ENCODE data around the gene YY2.

DNA sequence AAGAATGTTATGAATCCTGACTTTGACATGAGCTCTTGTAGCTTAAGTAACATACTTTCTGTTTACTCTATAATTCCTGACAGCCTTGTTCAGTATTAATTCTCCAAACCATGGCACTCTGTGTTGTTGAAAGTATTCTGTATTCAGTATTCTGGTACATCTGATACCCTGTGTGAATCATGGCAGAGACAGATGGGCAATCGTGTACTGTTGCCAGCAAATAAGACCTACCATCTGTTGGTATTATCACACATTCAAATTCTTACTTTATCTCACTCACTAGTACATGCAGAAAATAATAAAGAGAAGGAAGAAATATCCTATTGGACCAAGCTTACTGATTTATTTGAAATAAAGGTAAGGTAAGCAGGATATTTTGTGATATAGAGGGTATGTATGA, 8.4 kb upstream of the YY2 start:
- TF ChIP-seq, protein P1, sequence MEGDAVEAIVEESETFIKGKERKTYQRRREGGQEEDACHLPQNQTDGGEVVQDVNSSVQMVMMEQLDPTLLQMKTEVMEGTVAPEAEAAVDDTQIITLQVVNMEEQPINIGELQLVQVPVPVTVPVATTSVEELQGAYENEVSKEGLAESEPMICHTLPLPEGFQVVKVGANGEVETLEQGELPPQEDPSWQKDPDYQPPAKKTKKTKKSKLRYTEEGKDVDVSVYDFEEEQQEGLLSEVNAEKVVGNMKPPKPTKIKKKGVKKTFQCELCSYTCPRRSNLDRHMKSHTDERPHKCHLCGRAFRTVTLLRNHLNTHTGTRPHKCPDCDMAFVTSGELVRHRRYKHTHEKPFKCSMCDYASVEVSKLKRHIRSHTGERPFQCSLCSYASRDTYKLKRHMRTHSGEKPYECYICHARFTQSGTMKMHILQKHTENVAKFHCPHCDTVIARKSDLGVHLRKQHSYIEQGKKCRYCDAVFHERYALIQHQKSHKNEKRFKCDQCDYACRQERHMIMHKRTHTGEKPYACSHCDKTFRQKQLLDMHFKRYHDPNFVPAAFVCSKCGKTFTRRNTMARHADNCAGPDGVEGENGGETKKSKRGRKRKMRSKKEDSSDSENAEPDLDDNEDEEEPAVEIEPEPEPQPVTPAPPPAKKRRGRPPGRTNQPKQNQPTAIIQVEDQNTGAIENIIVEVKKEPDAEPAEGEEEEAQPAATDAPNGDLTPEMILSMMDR (IDR thresholded peaks at IDR 0.05): no peak
- TF ChIP-seq POLR2AphosphoS5 (IDR thresholded peaks at IDR 0.05): no peak
- TF ChIP-seq EP300 (IDR thresholded peaks at IDR 0.05; ENCODE audit: low read depth): no peak
- no peak for TF ChIP-seq POLR2A (IDR thresholded peaks at IDR 0.05)

All from transverse colon (tissue), 4 donors.